GM11168 (cell line): ENCODE data around the gene FGR.
"Not testable (repeated sequence)": the region's sequence is repeated elsewhere in the genome, so short reads cannot be mapped to it uniquely, and the experiment has no call there.

Source experiments
- in situ Hi-C: fragments of 300-500 bp; cut with MboI; formaldehyde crosslinking; loops from one replicate; pipeline ENCODE4 v1.12.0; 2022; ENCODE audit warnings: low sequenced_read_pairs; ENCODE audit not compliant: unreplicated experiment

The FGR gene

GRCh38 chr1:27638805-27639204 is 3.8 kb upstream of the FGR start:
- in situ Hi-C loops = no loop called here

DNA sequence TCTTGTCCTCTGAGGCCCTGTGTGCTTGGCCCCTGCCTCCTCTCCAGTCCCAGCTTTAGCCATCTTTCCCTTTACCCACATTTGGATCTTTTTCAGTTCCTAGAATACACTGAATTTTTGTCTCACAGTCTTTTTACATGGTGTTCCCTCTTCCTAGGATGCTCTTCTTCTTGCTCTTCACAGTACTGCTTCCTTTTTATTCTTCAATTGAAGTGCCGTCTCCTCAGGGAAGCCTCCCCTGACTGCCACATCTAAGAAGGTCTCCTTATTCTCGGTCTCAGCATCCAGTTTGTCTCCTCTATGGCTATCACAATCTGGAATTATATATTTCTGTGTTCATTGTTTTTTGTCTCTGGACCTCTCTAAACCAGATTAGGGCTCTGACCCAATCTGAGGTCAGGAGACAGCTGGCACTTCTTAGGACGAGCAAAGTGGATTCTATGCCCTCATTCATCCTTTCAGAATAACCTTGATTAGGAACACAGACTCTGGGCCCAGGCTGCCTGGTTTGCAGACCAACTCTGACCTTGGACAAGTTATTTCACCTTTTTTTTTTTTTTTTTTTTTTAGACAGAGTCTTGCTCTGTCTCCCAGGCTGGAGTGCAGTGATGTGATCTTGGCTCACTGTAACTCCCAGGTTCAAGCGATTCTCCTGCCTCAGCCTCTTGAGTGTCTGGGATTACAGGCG is 3.2 kb upstream of the FGR start:
- in situ Hi-C loops = no loop called here

GRCh38 chr1:27635396-27636142 is 584 bp upstream of the FGR start:
- in situ Hi-C loops = no loop called here

- in situ Hi-C loops = no loop called here
Observed at GRCh38 chr1:27634177-27634984, 604 bp downstream of the FGR start.

- in situ Hi-C loops = no loop called here
Observed at GRCh38 chr1:27633640-27634176, 1.3 kb downstream of the FGR start.

GRCh38 chr1:27633298-27633610 is 1.7 kb downstream of the FGR start:
- in situ Hi-C loops = no loop called here

DNA sequence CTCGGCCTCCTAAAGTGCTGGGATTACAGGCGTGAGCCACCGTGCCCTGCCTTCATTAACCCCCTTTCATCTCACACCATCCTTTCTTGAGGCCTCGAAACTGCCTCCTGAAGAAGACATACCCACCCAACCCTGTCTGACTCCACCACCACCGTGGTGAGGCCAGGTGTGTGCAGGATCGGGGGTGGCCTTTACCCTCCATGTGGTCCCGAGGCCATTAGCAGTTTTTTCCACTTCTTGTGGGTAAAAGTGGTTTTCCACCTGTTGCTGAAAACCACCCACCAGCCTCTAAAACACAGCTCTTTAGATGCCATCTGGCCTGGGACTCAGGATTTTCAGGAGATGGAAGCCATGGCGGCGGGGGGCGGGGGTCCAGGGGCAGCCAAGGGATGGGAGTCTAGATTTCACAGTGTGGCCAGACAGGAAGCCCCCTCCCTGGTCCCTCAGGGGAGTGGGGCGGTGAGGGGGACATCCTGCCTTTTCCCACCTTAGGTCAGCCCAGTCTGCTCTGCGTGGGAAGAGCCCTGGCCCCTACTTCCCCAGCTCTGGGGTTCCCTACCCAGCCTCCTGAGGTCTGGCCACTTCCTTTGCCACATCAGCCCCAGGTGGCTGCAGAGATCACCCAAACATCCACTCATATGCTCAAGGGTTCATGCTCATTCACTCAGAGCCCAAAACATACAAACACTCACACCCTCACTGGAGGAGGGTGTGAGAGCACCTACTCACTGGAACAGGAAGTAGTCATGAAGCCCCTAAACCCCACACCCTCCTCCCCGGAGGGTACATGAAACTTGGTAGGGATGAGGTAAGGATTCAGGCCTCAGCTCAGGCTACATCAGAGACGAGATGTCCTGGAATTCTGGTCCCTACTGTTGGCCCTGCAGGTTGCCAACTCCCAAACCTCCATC is 2.3 kb downstream of the FGR start:
- in situ Hi-C loops = no loop called here

DNA sequence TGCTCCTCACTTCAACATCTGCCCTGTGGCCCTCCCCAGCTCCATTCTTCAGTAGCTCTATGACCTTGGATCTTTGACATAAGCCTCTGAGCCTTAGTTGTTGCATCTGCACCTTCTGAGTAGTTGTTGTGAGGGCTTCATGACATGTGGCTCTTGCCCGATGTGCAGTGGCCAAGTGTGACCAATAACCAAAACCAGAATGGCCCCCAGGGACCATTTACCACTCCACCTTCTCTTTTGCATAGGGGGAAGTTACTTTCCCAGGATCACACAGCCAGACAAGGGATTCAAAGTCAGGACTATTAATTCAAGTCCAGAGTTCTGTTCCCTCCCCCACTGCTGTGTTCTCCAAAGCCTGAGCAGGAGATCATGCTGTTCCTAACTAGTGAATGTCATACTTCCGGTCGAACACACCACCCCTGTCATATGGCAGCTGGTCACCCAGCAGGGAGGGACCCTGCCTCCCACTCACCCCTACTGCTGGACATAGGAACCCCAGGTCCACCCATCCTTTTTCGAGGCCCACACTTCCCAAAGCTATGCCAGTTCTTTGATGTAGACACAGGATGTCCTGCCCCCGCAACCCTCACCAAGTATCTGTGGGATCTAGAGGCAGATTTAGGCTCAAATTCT is 4.0 kb downstream of the FGR start:
- in situ Hi-C loops = no loop called here

DNA sequence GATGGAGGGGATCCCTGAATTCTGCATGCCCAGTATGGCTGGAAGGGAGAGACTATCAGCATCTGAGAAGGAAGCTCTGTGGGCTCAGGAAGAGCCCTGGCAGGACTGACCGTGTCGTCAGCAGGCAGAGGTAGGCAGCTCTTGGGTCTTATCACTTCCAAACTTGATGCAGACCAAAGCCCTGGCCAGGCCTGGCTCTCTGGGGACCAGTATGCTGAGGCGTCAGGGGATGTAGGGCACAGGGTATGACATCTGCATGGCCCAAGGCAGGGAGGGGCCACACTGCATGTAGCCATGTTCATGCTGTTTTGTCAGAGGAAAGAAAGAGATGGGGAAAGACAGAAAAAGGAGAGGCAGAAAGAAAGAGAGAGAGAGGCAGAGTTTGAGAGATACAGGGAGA is 6.3 kb downstream of the FGR start:
- in situ Hi-C loops = no loop called here

- in situ Hi-C loops = not testable (repeated sequence)
Observed at GRCh38 chr1:27627733-27628132, 7.3 kb downstream of the FGR start.

GRCh38 chr1:27627061-27627460 is 7.9 kb downstream of the FGR start:
- in situ Hi-C loops = no loop called here

GRCh38 chr1:27626031-27626935 is 8.7 kb downstream of the FGR start:
- in situ Hi-C loops = no loop called here

- in situ Hi-C loops = no loop called here
Observed at GRCh38 chr1:27624467-27625178, 10.4 kb downstream of the FGR start.

DNA sequence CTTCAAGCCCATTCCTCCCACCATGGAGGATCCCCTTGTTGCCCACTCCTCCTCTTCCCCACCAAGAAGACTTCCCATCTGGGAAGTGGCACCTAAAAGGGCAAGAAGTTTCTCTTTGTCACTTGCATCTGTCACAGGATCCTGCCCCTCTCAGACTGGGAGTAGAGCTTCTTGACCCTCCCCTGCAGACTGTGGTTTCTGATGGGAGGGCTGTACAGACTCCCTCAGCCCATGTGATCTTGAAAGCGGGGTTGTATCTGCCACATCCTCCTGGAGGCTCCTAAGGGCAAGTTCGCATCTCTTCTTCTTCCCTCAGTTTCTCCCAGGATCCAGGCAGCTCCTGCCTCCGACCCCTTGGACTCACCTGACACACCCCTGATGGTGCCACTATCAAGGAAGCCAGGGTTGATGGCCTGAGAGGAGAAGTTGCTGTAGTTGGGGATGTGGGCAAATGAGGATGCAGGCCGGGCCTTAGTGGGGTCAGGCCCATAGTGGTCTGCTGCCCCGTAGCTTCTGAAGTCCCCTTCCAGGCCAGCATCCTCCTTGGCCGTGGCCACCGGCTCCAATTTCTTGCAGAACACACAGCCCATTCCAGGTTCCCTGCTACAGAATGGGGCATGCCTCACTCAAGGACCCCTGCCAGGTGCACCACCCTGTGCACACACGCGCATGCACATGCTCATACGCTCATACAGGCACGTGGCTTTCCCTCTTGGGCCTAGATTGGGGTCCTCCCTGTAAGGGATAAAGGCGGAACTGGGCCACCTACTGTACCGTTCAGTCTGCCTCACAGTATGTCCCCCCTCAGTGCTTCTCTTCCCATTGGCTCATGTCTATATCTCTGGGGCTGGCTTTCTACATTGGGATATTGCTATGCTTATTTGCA is 11.4 kb downstream of the FGR start:
- in situ Hi-C loops = no loop called here

DNA sequence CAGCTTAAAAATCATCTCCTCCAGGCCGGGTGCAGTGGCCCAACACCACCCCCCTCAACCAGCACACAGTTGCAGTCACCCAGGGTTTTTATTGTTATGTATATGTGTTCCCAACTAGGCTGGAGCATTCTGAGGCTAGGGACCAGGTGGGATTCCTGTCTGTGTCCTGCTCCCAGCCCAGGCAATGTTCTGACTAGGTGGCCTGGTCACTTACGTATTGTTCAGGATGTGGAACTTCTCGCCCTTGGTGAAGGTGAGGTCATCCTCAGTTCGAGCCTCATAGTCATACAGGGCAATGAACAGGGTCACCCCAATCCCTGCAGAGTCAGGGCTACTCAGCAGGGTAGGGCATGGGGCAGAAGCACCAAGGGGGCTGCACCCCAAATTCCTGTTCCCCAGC is 12.2 kb downstream of the FGR start:
- in situ Hi-C loops = no loop called here

DNA sequence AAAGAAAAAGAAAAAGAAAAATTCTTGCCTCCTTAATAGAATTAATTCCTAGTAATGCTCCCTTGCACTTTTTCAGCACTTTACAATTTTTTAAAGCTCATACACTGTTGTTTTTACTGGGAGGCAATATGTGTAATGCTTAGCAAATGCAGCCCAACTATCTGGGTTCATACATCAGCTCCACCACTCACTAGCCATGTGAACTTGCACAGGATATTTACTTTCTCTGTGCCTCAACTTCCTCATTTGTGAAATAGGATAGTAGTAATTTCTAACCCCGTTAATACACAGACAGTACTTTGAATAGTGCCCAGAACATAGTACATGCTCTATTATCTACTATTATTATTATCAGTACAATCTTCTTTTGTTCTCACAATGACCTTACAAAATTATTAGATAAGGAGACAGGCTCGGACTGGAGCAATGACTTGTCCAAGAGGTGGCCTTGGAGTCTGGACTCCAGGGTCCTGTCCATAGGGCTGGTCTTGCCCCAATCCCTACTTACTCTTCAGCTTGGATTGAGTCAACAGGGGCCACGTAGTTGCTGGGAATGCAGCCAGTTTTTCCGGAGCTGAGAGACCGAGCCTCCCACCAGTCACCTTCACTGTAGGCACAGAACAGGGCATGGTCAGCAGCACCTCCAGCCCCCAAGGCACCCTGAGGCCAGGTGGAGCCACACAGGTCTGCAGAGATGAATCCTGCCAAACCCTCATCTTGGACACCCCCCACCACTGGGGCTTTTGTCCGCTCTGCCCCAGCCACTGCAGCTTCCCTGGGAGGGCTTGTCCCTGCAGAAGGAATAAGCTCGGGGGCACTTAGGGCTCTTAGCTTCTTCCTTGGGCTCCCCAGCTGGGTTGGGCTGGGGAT is 13.7 kb downstream of the FGR start:
- in situ Hi-C loops = no loop called here
